Stimulated activated CD8-positive, alpha-beta memory T cell treated with anti-CD3 and anti-CD28 coated beads, Interleukin-2, amount 100 ng/mL, for 1 hour (primary cell): ENCODE data around the gene ALAS1.
"Not testable (repeated sequence)": the region's sequence is repeated elsewhere in the genome, so short reads cannot be mapped to it uniquely, and the experiment has no call there.

ENCODE experiments used
- DNase-seq, 2 donors: peaks; one replicate each; pipeline ENCODE4 v3.0.0-alpha.2; 2020; ENCODE audit warnings: low read depth in 2 of 2

ALAS1 gene

GRCh38 chr3:52197842-52198625 is at the start of gene ALAS1:
ALAS1 (plus strand) TSS chr3:52198160; CDS start chr3:52199242, 1,082 bp downstream.
- peak; percentile 89 to 90 for DNase-seq

- DNase-seq: no peak
Measured at GRCh38 chr3:52149021-52149420, 48.9 kb upstream of the ALAS1 start.

- DNase-seq: no peak
Measured at GRCh38 chr3:52149726-52150125, 48.2 kb upstream of the ALAS1 start.

DNA sequence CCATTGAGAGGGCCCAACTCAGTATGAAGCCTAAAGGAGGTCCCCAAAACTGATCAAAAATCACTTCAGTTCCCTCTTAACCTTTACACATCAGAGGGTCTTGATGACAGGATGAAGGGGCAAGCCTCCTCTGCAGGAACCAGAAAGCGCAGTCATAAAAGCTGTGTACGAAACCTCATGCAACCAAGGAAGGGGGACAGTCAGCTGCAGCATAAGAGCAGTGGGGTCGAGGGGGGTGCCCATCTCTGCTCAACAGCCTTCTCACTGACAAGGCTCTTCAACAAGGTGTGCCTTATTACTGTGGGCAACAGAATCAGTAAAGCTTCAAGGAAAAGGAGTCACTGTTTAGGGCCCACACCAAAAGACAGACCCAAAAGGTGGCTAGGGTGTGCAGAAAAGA is 47.6 kb upstream of the ALAS1 start:
- no peak for DNase-seq

GRCh38 chr3:52150860-52151259 is 47.1 kb upstream of the ALAS1 start:
- DNase-seq: no peak

- not testable (repeated sequence) for DNase-seq
Measured at GRCh38 chr3:52151991-52152390, 46.0 kb upstream of the ALAS1 start.

DNA sequence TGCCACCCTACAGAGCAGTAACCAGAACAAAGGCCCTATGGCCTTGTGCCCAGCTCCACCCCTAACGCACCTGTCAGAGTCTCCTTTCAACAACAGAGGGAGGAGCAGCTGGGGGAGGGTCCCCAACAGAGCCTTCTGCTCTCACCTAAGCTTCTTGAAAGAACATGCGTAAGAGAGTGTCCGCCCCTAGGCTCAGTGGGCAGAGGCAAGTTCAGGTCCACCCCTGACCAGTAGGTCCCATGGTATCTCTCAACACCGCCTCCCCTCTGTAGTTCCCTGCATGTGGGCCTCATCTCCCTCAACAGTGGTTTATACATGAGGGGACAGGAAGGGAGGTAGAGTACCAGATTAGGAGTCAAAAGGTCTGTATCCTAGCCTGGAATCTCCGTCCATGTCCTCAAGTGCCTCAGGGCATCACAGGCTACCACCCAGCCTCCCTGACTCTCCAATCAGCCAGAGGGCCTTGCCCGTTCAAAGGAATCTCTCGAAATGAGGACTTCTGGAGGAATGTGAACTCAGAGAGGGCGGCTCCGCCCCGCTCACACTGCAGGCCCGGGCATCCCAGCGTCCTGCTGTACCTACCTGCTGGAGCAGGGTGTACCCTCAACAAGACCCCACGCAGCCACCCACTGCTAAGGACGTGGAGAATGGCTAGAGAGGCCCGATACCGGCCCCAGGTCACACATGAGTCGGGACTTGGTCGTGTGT is 44.4 kb upstream of the ALAS1 start:
- no peak for DNase-seq

DNA sequence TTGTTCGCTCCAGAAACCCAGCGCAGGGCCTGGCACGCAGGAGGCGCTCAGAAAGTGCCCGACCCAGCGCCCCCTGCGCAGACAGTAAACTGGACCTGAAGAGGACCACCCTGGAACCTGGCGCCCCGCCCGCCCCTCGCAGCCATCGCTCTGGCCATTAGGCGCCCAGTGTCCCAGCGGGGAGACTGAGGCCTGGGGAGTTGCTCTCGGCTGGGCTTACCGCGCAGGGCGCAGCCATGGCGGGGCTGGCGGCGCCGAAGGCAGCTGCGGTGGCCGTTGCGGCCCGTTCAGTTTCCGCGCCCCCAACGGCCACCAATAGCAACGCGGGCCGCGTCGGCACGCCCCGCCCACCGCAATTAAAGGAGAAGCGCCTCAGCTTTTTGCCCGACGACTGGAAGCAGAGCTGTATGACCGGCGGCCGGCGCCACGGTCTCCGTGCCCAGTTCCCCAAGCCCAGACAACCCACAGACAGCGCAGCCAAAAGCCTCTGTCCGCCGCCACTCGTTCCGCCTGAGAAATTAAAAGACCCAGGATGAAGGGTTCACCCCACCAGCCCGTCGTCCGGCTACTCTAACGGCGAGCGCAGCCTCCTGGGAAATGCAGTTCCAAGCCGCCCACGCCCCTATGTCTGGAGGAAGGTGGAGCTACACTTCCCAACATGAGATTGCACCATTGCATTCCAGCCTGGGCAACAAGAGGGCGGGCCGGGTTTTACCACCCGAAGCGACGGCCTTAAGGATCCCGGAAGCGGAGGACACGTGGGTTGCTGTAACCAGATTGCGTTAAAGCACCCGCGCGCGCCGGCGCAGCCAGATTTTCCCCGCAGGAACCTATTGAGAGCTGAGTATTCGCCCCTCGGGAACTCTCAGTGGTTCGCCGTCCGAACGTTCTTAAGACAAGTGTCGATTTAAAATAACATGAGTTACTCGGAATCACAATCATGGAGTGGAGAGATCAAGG is 43.5 kb upstream of the ALAS1 start, which contains the start of gene POC1A:
Gene POC1A, minus strand, starts transcription at position 289 of the 960 bp plus-strand sequence. Its CDS starts 51 bp downstream, at position 238.
- DNase-seq: peak; percentile 66 to 73

GRCh38 chr3:52155912-52156311 is 42.0 kb upstream of the ALAS1 start:
- DNase-seq: no peak

GRCh38 chr3:52159503-52159902 is 38.5 kb upstream of the ALAS1 start:
- no peak for DNase-seq

DNA sequence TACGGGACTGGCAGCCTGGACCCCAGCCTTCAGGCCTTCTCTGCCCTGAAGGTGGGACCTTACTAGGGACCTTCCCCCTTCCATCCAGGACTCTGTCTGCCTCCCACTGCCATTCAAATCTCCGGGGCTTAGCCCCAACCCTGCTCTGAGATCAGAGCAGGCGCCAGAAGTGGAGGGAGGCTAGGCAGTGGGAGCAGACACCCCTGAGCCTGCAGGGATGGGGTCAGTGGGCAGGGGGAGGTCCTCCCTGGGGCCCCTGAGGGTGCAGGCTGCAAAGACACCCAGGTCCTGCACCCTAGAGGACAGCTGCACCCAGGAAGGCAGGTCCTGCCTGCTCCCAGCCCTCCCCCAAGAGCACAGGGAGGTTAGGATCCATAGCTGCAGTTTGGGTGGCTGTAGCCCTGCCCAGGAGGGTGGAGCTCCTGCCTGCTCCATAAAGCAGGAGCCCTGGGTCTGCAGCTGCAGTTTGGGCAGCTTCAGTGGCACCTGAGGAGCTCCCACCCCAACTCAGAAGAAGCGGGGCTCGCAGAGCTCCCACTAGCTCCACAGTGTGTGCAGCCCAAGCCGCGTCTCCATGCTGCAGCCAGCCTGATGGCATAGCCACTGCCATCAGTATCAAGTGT is 35.6 kb upstream of the ALAS1 start:
- no peak for DNase-seq

DNA sequence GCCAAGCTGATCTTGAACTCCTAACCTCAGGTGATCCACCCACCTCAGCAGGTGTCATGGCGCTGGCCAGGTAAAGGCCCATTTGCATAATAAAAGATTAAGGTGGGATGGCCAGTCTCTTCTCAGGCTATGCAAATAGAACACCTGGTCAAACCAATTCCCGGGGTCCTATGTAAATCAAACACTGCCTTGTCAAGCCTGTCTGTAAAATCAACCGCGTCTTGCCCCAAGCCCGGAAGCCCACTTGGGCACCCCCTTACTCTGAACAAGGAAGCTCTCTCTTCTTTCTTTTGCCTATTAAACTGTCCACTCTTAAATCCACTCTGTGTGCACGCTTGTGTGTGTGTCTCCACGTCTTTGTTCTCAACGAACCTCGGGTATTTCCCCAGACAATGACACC is 30.7 kb upstream of the ALAS1 start:
- DNase-seq: no peak

DNA sequence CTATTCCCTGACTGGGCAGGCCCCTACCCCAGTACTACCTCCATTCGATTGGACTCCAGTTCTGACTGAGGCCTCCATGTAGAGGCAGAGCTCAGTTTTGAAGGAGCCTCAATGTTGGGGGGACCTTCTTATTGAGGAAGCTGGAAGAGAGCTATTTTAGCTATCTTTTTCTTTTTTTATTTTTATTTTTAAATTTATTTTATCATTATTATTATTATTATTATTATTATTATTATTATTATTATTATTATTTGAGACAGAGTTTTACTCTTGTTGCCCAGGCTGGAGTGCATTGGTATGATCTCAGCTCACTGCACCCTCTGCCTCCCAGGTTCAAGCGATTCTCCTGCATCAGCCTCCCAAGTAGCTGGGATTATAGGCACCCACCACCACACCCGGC is 27.7 kb upstream of the ALAS1 start:
- not testable (repeated sequence) for DNase-seq

GRCh38 chr3:52171514-52172261 is 26.3 kb upstream of the ALAS1 start:
- no peak for DNase-seq

DNA sequence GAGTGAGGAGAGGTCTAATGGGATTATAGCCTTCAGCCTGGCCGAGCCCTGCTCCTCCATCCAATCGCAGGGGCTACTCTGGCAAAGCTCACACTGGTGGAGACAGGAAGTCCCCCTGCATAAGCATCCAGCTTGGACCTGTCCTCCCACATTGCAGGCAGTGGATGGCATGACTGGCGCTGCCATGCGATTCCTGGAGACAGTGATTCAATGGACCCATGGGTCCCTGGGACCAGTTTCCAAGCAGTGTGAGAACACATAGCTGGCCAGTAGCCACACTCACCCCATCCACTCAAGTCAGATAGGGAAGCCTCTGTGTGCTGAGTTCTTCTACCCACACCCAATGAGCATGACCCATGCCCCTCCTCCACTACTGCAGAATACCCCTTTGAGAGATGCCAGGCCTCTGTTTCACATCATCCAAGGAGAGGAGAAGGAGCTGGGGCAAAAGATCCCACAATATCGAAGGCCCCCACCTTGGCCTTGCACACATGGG is 25.6 kb upstream of the ALAS1 start:
- DNase-seq: no peak

GRCh38 chr3:52173101-52173500 is 24.9 kb upstream of the ALAS1 start:
- DNase-seq: no peak

DNA sequence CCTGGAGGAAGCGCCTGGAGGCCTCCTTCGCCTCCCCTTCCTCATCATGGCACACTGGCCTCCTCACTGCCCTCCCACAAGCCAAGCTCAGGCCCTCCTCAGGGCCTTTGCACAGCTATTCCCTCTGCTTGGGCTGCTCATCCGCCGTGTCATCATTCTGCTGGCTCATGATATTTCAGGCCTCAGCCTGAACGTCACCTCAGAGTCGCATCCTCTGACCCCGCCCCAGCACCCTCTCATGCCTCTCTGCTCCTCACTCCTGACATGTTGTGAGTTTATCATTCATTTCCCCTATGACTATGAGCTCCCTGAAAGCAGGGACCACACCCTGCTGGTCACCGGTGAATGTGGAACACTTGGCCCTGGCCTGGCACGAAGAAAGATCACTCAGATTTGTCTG is 23.1 kb upstream of the ALAS1 start:
- DNase-seq: no peak

- no peak for DNase-seq
Measured at GRCh38 chr3:52175416-52176179, 22.4 kb upstream of the ALAS1 start.

DNA sequence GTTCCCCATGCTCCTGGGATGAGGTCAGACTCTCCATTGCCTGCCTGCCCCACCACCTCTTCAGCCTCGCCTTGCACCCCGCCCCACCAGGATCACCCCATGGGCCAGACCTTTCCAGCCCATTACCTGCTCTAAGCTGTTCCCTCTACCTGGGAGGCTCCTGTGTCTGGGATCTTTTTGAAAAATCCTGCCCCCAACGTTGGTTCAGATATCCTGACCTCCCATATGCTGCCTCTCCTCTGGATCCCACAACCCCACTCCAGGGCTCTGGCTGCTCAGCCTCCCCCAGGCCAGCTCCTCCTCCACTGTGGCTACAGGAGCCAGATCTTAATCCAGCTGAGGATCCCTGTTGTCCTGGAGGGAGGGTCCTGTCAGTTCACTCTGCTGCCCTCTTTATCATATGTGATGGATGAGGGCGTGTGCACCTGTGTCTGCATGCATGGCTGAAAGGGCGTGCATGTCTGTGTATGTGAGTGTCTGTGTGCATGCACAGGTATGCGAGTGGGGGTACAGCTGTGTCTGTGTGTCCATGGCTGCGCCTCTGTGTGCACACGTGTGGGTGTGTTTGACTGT is 21.7 kb upstream of the ALAS1 start:
- no peak for DNase-seq
